Ureter (tissue), 1 donor: ENCODE data around the gene HMX1. TPM values are rescaled to one million over a fixed set of nuclear protein-coding genes. Genes with fewer than 3 reads are reported as not detected.

Source experiments
- DNase-seq: peaks from one replicate; pipeline ENCODE4 v3.0.0-alpha.2; 2020; ENCODE audit warnings: low spot score
- total RNA-seq: library from RNA; stranded (reverse); gene quantifications from one replicate; pipeline ENCODE4 v1.2.4, GENCODE V29; 2023
- donor health status: DM: yes; HTN: yes; CAD: no.

Gene HMX1
- total RNA-seq, 1 donor from 2014 or later: not detected

- no peak for DNase-seq
Measured at GRCh38 chr4:8856835-8857621, 14.6 kb downstream of the HMX1 start.

- DNase-seq: no peak
Measured at GRCh38 chr4:8855818-8856245, 15.8 kb downstream of the HMX1 start.

GRCh38 chr4:8854931-8855330 is 16.7 kb downstream of the HMX1 start:
- DNase-seq: no peak

GRCh38 chr4:8854016-8854415 is 17.6 kb downstream of the HMX1 start:
- no peak for DNase-seq

- DNase-seq: no peak
Measured at GRCh38 chr4:8853249-8853648, 18.4 kb downstream of the HMX1 start.

GRCh38 chr4:8852118-8852704 is 19.4 kb downstream of the HMX1 start:
- no peak for DNase-seq

- no peak for DNase-seq
Measured at GRCh38 chr4:8851321-8852117, 20.1 kb downstream of the HMX1 start.

GRCh38 chr4:8850830-8851188 is 20.8 kb downstream of the HMX1 start:
- DNase-seq: no peak

GRCh38 chr4:8850074-8850829 is 21.4 kb downstream of the HMX1 start:
- DNase-seq: no peak

- no peak for DNase-seq
Measured at GRCh38 chr4:8849266-8850073, 22.2 kb downstream of the HMX1 start.

- no peak for DNase-seq
Measured at GRCh38 chr4:8848507-8849265, 23.0 kb downstream of the HMX1 start.

GRCh38 chr4:8847764-8848163 is 23.9 kb downstream of the HMX1 start:
- no peak for DNase-seq

GRCh38 chr4:8847331-8847730 is 24.3 kb downstream of the HMX1 start:
- DNase-seq: no peak

GRCh38 chr4:8846826-8847225 is 24.8 kb downstream of the HMX1 start:
- peak; percentile 20 for DNase-seq

GRCh38 chr4:8846046-8846720 is 25.5 kb downstream of the HMX1 start:
- DNase-seq: peak; percentile 19

- DNase-seq: peak; percentile 26
Measured at GRCh38 chr4:8844976-8845690, 26.5 kb downstream of the HMX1 start.

GRCh38 chr4:8843597-8843996 is 28.0 kb downstream of the HMX1 start:
- no peak for DNase-seq

GRCh38 chr4:8842614-8843013 is 29.0 kb downstream of the HMX1 start:
- DNase-seq: no peak

GRCh38 chr4:8841678-8842268 is 29.9 kb downstream of the HMX1 start:
- DNase-seq: no peak
